T-helper 1 cell treated with Interleukin-12 subunit alpha and Interleukin-12 subunit beta and Interleukin-4 antibody, amounts not matched to agents 30 μg/mL and 1 μg/mL, for 36 hours (primary cell): ENCODE results near the gene OSMR.

Experiments used
- H3K27ac Mint-ChIP-seq: one replicate; pipeline ENCODE4 v1.8.0; 2021; ENCODE audit warnings: mild to moderate bottlenecking, mixed read lengths
- H3K27me3 Mint-ChIP-seq: one replicate; pipeline ENCODE4 v1.8.0; 2021; ENCODE audit warnings: low read depth, mixed read lengths
- H3K36me3 Mint-ChIP-seq: one replicate; pipeline ENCODE4 v1.8.0; 2021; ENCODE audit warnings: low read depth, mixed read lengths
- H3K4me1 Mint-ChIP-seq: one replicate; pipeline ENCODE4 v1.8.0; 2021; ENCODE audit warnings: low read depth, mixed read lengths
- H3K4me3 Mint-ChIP-seq: one replicate; pipeline ENCODE4 v1.8.0; 2021; ENCODE audit warnings: mild to moderate bottlenecking, moderate library complexity, mixed read lengths
- H3K9me3 Mint-ChIP-seq: one replicate; pipeline ENCODE4 v1.8.0; 2021; ENCODE audit warnings: mixed read lengths

The OSMR gene

DNA sequence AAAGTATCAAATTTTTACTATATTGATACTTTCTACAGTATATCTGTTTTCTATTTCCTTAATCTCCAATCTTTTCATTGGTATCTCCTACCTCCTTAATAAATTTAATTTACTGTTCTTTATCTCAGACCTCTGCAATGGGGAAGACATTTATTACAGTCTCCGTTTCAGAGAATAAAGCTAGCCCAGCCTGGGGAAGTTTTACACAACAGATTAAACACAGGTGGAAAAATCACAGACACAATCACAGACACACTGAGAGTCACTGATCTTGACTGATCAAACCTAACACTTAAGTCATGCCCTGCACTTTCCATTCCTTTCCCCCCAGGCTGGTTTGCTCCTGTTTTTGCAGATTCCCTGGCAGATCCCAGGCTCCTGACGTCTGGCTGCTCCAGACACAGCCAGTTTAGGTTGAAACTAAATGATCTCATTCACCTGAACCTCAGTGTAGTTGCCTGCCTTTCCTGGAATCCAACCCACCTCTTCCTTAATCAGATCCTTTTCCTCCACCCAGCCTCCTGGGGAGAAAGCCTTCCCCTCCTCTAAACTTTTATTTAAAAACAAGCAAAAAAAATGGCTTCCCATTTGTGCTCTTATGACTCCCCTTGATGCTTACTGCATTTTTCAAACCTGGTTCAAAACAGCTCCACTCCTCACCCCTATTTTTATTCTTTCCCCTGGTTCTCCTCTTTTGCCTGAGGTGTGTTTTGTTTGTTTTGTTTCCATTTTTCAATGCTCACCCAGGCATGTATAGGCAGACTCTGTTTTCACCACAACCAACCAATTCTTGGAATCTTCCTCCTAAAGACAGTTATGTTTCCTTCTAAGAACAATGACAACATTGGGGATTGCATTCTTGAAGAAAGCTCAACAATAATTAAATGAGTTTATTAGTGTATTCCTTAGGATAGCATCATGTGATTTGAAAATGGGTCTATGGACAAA is 29.5 kb upstream of the OSMR start:
- H3K4me3 Mint-ChIP-seq, result no peak overlapping the region
- peaks cover 37% of the 10 kb centered on the region for H3K27me3 Mint-ChIP-seq
- no peaks in the 10 kb centered on the region for H3K36me3 Mint-ChIP-seq
- no peak overlapping the region for H3K27ac Mint-ChIP-seq
- peaks cover 2% of the 10 kb centered on the region for H3K4me1 Mint-ChIP-seq
- no peaks in the 10 kb centered on the region for H3K9me3 Mint-ChIP-seq

DNA sequence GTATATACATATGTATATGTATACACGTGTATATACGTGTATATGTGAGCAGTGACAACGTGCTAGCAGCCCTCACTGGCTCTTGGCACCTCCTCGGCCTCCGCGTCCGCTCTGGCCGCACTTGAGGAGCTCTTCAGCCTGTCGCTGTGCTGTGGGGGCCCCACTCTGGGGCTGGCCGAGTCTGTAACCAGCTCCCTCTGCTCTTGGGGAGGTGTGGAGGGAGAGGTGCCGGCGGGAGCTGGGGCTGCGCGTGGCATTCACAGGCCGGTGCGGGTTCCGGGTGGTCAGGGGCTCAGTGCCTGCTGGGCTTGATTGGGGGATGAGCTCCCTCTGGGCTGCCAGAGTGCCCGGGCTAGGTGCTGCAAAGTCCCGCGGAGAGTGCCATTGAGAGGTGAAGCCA is 24.1 kb upstream of the OSMR start:
- no peaks in the 10 kb centered on the region for H3K36me3 Mint-ChIP-seq
- H3K27me3 Mint-ChIP-seq, result peaks cover 19% of the 10 kb centered on the region
- peaks cover 5% of the 10 kb centered on the region for H3K4me1 Mint-ChIP-seq
- no peak overlapping the region for H3K4me3 Mint-ChIP-seq
- peaks cover 11% of the 10 kb centered on the region for H3K9me3 Mint-ChIP-seq
- H3K27ac Mint-ChIP-seq, result no peak overlapping the region

DNA sequence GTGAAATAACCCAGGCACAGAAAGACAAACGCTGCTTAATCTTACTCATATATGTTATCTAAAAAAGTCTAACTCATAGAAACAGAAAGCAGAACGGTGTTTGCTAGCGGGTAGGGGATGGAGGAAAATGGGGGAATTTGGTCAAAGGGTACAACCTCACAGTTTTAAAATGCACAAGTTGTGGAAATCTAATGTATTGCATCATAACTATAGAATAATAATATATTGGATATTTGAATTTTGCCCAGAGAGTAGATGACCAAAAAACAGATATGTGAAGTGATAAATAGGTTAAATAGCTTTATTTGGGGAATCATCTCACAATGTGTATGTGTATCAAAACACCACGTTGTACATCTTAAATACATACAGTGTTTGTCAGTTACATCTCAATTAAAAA is 22.3 kb upstream of the OSMR start:
- Mint-ChIP-seq H3K9me3 (peaks cover 17% of the 10 kb centered on the region), H3K27me3 (peaks cover 5% of the 10 kb centered on the region), H3K27ac (peak overlapping the region; percentile 36), H3K4me1 (peaks cover 11% of the 10 kb centered on the region), H3K4me3 (no peak overlapping the region), H3K36me3 (peaks cover 2% of the 10 kb centered on the region)

DNA sequence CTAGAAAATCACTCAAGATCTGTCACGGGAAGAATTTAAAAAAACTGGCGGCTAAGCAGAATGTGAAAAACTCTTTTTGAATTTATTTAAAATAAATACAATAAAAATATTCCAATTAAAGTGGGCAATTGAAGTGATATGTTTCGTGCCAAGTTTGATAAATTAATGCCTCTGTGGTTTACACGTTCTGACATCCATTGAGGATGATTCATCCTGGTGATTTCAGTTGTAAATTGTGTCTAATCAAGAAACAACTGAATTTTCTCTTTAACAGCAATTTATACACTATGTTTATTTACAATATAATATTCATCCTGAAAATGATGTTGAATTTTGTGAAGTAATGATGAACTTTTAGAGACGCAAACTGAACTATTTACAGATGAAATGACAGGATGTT is 21.0 kb upstream of the OSMR start:
- Mint-ChIP-seq H3K36me3 (peaks cover 2% of the 10 kb centered on the region), H3K4me1 (peaks cover 11% of the 10 kb centered on the region), H3K27me3 (peaks cover 10% of the 10 kb centered on the region), H3K27ac (no peak overlapping the region), H3K4me3 (no peak overlapping the region), H3K9me3 (peaks cover 17% of the 10 kb centered on the region)

DNA sequence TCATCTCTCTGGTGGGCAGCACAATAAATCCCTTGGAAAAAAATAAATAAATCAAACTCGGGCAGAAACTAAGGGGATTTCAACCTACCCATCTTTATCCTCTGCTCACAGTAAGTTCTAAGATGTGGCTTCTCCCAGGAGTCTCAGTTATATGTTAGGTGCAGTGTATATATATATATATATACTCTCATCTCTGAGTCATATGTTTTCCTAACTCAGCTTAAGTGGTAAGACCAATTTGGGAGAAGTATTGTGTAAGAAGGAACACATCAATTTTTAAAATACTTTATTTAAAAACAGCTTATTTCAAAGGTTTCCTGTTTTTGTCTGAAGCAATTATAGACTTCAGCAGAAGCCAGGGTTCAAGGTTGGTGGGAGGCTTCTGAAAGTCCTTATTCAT is 20.3 kb upstream of the OSMR start:
- H3K4me3 Mint-ChIP-seq, result no peak overlapping the region
- peaks cover 11% of the 10 kb centered on the region for H3K4me1 Mint-ChIP-seq

DNA sequence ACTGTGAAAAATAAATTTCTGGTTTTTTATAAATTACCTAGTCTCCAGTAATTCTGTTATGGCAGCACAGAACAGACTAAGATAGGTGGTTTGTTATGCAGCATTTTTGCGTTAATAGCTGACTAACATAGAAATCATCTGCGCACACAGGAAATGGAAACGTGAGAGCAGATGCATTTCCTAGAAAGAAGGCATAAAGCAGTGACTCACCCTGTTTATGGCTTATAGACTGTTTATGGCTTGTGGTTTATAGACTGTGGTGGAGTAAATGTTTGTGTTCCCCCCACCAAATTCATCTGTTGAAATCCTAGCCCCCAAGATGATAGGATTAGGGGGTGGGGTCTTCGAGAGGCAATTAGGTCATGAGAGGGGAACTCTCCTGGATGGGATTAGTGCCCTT is 18.3 kb upstream of the OSMR start:
- Mint-ChIP-seq H3K9me3 (peaks cover 13% of the 10 kb centered on the region), H3K4me1 (peaks cover 11% of the 10 kb centered on the region), H3K27me3 (peaks cover 16% of the 10 kb centered on the region), H3K36me3 (peaks cover 2% of the 10 kb centered on the region), H3K27ac (no peak overlapping the region), H3K4me3 (no peak overlapping the region)

More for the DNA sequence above, 20.3 kb upstream of the OSMR start:
- peaks cover 17% of the 10 kb centered on the region for H3K9me3 Mint-ChIP-seq
- no peak overlapping the region for H3K27ac Mint-ChIP-seq
- H3K36me3 Mint-ChIP-seq, result peaks cover 2% of the 10 kb centered on the region
- H3K27me3 Mint-ChIP-seq, result peaks cover 12% of the 10 kb centered on the region

DNA sequence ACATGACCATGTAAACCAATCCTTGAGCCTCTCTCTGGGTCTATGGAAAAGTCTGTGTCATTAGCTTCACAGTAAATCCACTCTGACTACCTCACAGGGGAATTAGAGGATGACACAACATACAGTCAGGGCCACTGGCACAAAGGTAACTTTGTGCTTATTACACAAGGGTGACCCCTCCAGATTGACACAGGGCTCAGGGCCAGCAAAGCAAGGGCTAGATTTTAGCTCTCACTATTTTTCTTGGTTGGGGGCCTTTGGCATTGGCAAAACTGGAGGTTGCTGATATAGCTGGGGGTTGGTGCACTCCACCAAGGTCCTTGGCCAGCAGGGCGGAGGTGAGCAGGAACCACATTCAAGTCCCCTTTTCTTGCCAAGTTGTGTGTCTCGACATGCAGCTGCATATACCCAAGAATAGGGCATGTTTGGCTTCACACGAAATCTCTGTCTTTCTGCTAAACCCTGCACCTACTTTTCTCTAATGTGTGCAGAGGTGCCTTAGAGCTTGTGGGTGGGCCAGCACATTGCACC is 15.2 kb upstream of the OSMR start:
- peaks cover 11% of the 10 kb centered on the region for H3K4me1 Mint-ChIP-seq
- H3K27me3 Mint-ChIP-seq, result peaks cover 18% of the 10 kb centered on the region
- H3K36me3 Mint-ChIP-seq, result peaks cover 2% of the 10 kb centered on the region
- peaks cover 10% of the 10 kb centered on the region for H3K9me3 Mint-ChIP-seq
- no peak overlapping the region for H3K4me3 Mint-ChIP-seq
- no peak overlapping the region for H3K27ac Mint-ChIP-seq

DNA sequence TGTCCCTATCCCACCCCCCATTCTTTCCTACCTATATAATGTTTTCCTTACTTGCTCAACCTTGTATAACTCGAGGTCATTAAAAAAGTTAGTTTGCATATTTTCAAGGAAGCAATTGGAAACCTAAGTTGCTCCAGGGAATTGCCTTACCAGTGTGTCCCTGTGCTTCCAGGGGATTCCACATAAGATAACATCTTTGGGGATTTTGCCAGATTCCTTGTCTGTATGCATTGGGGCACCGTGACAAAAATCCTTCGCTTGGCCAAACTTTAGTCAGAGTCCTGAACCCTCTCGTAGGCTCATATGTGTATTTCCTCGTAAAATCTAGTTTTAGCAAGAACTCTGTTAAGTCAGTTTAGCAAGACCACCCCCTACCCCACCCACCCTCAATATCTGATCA is 14.7 kb upstream of the OSMR start:
- H3K27ac Mint-ChIP-seq, result no peak overlapping the region
- H3K9me3 Mint-ChIP-seq, result peaks cover 9% of the 10 kb centered on the region
- peaks cover 8% of the 10 kb centered on the region for H3K4me1 Mint-ChIP-seq
- H3K36me3 Mint-ChIP-seq, result peaks cover 2% of the 10 kb centered on the region
- peaks cover 24% of the 10 kb centered on the region for H3K27me3 Mint-ChIP-seq
- H3K4me3 Mint-ChIP-seq, result no peak overlapping the region

DNA sequence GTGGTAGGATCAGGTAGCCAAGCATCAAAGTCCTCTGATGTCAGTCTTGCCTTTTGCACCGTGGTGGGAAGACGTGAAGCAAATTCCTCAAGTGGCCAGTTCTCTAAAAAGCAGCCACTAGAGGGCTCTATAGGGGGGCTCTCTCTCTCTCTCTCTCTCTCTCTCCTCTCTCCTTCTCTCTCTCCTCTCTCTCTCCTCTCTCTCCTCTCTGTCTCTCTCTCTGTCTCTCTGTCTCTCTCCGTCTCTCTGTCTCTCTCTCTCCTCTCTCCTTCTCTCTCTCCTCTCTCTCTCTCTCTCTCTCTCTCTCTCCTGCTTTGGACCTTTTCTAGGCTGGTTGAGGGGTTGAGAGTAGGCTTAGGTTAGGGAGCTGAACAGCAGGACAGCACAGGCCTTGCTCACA is 13.9 kb upstream of the OSMR start:
- no peak overlapping the region for H3K27ac Mint-ChIP-seq
- peaks cover 4% of the 10 kb centered on the region for H3K9me3 Mint-ChIP-seq
- peaks cover 24% of the 10 kb centered on the region for H3K27me3 Mint-ChIP-seq
- peaks cover 4% of the 10 kb centered on the region for H3K4me1 Mint-ChIP-seq
- no peak overlapping the region for H3K4me3 Mint-ChIP-seq
- H3K36me3 Mint-ChIP-seq, result peaks cover under 1% of the 10 kb centered on the region

DNA sequence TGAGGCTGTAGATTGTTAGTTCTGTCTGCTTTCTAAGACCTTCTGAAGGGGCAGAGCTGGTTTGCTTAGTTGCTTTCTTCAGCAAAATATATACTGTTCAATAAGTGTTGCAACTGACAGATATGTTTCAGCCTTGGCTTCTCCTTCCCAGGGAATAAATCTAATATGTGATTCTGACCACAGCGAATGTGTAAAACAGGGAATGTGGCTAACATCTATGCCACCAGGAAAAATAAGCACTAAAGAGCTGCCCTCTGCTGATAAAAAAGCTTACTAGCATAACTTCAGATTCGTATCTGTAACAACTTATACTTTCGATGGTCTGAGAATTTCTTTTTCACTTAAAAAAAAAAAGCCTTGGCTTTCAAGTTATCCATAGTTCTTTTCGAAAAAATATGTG is 13.0 kb upstream of the OSMR start:
- H3K36me3 Mint-ChIP-seq, result no peaks in the 10 kb centered on the region
- H3K4me1 Mint-ChIP-seq, result peaks cover 4% of the 10 kb centered on the region
- no peak overlapping the region for H3K27ac Mint-ChIP-seq
- peaks cover 24% of the 10 kb centered on the region for H3K27me3 Mint-ChIP-seq
- no peaks in the 10 kb centered on the region for H3K9me3 Mint-ChIP-seq
- H3K4me3 Mint-ChIP-seq, result no peak overlapping the region

DNA sequence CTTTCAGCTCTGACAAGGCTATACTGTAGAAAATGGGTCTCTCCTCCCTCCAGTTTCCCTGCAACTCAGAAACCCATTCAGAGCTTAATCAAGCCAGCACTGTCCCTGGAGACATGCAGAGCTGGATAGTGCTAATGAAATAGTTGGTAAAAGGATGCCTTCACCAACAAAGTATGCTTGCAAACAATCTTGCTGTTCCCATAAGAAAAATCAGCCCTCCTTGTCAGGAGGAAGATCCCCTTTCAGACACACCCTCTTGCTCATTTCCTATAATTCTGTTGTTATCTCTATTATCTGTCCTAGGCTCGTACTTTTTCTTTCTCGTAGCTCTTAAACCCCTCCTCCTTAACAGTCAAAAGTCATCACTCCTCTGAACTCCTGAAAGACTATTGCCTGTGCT is 9.9 kb upstream of the OSMR start:
- Mint-ChIP-seq H3K27ac (no peak overlapping the region), H3K4me1 (no peaks in the 10 kb centered on the region), H3K4me3 (no peak overlapping the region), H3K9me3 (no peaks in the 10 kb centered on the region), H3K27me3 (peaks cover 24% of the 10 kb centered on the region), H3K36me3 (no peaks in the 10 kb centered on the region)

DNA sequence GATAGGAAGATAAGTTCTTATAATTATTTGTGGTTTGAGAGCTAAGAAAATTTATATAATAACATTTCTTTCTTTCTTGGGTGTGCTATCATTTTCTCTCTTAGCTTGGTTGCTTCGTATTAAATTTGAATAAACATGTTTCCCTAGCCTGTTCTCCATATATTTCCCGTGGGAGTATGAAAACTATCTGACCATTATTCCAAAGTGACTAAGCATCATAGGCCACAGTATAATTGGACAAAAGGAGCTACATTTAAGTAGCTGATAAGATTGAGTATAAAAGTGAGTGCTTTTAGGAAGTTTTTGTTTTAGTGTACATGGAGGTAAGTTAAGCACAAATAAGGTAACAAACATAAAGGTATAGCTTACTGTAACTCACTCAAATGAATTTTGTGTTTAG is 8.4 kb upstream of the OSMR start:
- H3K4me1 Mint-ChIP-seq, result no peaks in the 10 kb centered on the region
- H3K36me3 Mint-ChIP-seq, result no peaks in the 10 kb centered on the region
- H3K27me3 Mint-ChIP-seq, result peaks cover 26% of the 10 kb centered on the region
- H3K4me3 Mint-ChIP-seq, result no peak overlapping the region
- no peak overlapping the region for H3K27ac Mint-ChIP-seq
- no peaks in the 10 kb centered on the region for H3K9me3 Mint-ChIP-seq

DNA sequence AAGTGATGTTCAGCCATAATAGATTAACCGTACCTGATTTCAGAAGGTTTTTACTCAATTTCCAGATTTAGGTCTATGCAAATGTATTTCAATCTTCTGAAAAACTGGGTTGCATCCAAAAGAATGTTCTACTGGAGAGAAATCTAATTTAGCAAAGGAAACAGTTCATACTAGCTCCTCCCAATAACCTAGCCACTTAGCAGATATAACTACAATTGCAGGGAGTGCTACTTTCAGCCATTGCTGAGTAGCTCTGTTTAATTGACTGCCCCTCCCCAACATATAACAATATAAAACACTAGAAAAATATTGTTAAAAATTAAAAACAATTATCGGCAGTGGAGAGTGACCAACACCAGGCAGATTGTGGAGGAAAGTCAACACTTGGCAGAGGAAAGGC is 7.9 kb upstream of the OSMR start:
- Mint-ChIP-seq H3K36me3 (no peaks in the 10 kb centered on the region), H3K9me3 (no peaks in the 10 kb centered on the region), H3K4me3 (no peak overlapping the region), H3K27ac (no peak overlapping the region), H3K27me3 (peaks cover 31% of the 10 kb centered on the region), H3K4me1 (no peaks in the 10 kb centered on the region)

DNA sequence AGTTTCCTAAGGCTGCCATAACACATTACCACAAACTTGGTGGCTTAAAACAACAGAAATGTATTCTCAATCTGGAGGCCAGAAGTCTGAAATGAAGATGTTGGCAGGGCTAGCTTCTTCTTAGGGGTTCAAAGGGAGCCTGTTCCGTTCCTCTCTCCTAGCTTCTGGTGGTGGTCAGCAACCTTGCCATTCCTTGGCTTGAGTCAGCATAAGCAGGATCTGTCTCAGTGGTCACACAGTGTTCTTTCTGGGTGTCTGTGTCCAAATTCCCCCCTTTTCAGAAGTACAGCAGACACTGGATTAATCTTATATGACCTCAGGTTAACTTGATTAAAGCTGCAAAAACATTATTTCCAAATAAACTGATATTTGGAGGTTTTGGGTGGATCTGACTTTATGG is 2.1 kb upstream of the OSMR start:
- Mint-ChIP-seq H3K4me3 (no peak overlapping the region), H3K4me1 (peaks cover 5% of the 10 kb centered on the region), H3K27ac (no peak overlapping the region), H3K9me3 (no peaks in the 10 kb centered on the region), H3K36me3 (no peaks in the 10 kb centered on the region), H3K27me3 (peaks cover 69% of the 10 kb centered on the region)

DNA sequence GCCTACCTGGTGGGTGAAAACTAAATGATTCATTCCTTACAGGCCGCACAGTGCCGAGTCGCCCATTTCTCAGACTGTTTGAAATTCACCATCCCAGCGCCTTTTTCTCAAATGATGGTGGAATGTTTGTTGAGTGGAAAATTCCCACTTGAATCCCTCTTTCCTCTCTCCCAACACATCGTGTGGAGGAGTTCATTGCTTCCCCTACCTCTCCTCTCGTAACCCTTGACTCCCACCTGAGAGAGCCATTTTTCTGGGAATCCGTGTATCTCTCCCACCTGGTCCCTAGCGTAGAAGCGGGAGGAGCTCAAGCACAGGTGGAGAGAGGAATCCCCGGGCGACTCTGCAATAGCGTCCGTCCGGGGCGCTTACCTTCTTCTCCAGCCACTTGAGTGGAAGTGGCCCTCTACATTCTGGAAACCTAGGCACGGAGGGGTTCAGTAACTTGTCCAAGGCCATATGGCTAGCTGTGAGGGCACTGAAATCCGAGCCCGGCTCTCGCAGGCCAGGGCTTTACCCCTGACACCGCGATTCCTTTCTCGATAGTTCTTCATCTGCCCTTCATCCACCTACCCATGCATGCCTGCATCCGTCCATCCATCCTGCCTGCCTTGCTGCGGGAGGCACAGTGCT is 683 bp downstream of the OSMR start:
- Mint-ChIP-seq H3K9me3 (no peaks in the 10 kb centered on the region), H3K27me3 (peaks cover 58% of the 10 kb centered on the region), H3K36me3 (no peaks in the 10 kb centered on the region), H3K4me3 (peak overlapping the region; percentile 79), H3K27ac (no peak overlapping the region), H3K4me1 (peaks cover 5% of the 10 kb centered on the region)
